HepG2 (cell line): ENCODE data around the gene PVR. TPM values are rescaled to one million over a fixed set of nuclear protein-coding genes. Genes with fewer than 3 reads are reported as not detected.

ENCODE experiments used
- HNRNPK ChIP-seq: fragments of 200-400 bp; formaldehyde crosslinking; IDR thresholded peaks from 2 replicates; pipeline ENCODE4 v1.6.1; 2018; ENCODE audit warnings: low read length, low read depth, moderate library complexity, mild to moderate bottlenecking; ENCODE audit not compliant: poor library complexity, severe bottlenecking
- KLF12 ChIP-seq: sonication (generic); formaldehyde crosslinking; IDR thresholded peaks from 2 replicates; pipeline ENCODE4 v1.4.0; 2020; ENCODE audit warnings: missing genetic modification reagents, borderline replicate concordance
- MAZ ChIP-seq, 2 experiments: sonication (generic) in 1 of 2; formaldehyde crosslinking in 1 of 2; IDR thresholded peaks; 2 replicates each; pipeline versions ENCODE4 v1.5.0 to v1.6.1; 2012 to 2020; ENCODE audit warnings: low read depth in 2 of 2, mild to moderate bottlenecking in 2 of 2, borderline replicate concordance in 1 of 2, improper control_type of control experiment in 1 of 2, low read length in 1 of 2, missing genetic modification reagents in 1 of 2, moderate library complexity in 1 of 2
- NAIF1 ChIP-seq: sonication (generic); formaldehyde crosslinking; IDR thresholded peaks from 2 replicates; pipeline ENCODE4 v1.5.0; 2020; ENCODE audit warnings: mild to moderate bottlenecking, missing genetic modification reagents, borderline replicate concordance
- NFIB ChIP-seq: sonication (generic); formaldehyde crosslinking; IDR thresholded peaks from 2 replicates; pipeline ENCODE4 v1.9.0; 2021; ENCODE audit warnings: missing genetic modification reagents, mild to moderate bottlenecking, borderline replicate concordance
- PPARG ChIP-seq: conservative IDR thresholded peaks from 2 replicates; pipeline ENCODE4 v1.6.1; 2016; ENCODE audit warnings: missing biosample characterization, missing genetic modification reagents
- RXRB ChIP-seq: IDR thresholded peaks from 2 replicates; pipeline ENCODE4 v1.6.1; 2016; ENCODE audit warnings: borderline replicate concordance, missing genetic modification reagents, missing compliant biosample characterization
- TBX2 ChIP-seq: sonication (generic); formaldehyde crosslinking; IDR thresholded peaks from 2 replicates; pipeline ENCODE4 v1.5.0; 2020; ENCODE audit warnings: missing genetic modification reagents, mild to moderate bottlenecking, borderline replicate concordance
- TFAP4 ChIP-seq: sonication (generic); IDR thresholded peaks from 2 replicates; pipeline ENCODE4 v1.6.1; 2016; ENCODE audit warnings: low read depth, borderline replicate concordance
- ZC3H13 ChIP-seq: sonication (generic); formaldehyde crosslinking; IDR thresholded peaks from 2 replicates; pipeline ENCODE4 v1.8.1; 2023; ENCODE audit warnings: mild to moderate bottlenecking, missing genetic modification reagents, moderate library complexity
- ZFP91 ChIP-seq: sonication (generic); formaldehyde crosslinking; IDR thresholded peaks from 2 replicates; pipeline ENCODE4 v1.9.0; 2022; ENCODE audit warnings: missing genetic modification reagents, mild to moderate bottlenecking, borderline replicate concordance
- ZMYM3 ChIP-seq: sonication (generic); formaldehyde crosslinking; IDR thresholded peaks from 2 replicates; pipeline ENCODE4 v1.5.1; 2020; ENCODE audit warnings: mild to moderate bottlenecking, missing genetic modification reagents
- ZMYM4 ChIP-seq: sonication (generic); formaldehyde crosslinking; IDR thresholded peaks from 2 replicates; pipeline ENCODE4 v1.8.1; 2023; ENCODE audit warnings: mild to moderate bottlenecking, missing genetic modification reagents
- ZNF329 ChIP-seq: sonication (generic); formaldehyde crosslinking; IDR thresholded peaks from 2 replicates; pipeline ENCODE4 v1.9.0; 2021; ENCODE audit warnings: low read depth, mild to moderate bottlenecking, missing genetic modification reagents
- ZNF333 ChIP-seq: sonication (generic); formaldehyde crosslinking; IDR thresholded peaks from 2 replicates; pipeline ENCODE4 v1.4.0; 2020; ENCODE audit warnings: mild to moderate bottlenecking, missing genetic modification reagents, borderline replicate concordance
- ZNF546 ChIP-seq: sonication (generic); formaldehyde crosslinking; conservative IDR thresholded peaks from 2 replicates; pipeline ENCODE4 v1.8.1; 2023; ENCODE audit warnings: mild to moderate bottlenecking, missing genetic modification reagents
- ZNF569 ChIP-seq: sonication (generic); formaldehyde crosslinking; IDR thresholded peaks from 2 replicates; pipeline ENCODE4 v1.5.0; 2020; ENCODE audit warnings: mild to moderate bottlenecking, missing genetic modification reagents, moderate library complexity, borderline replicate concordance
- ZNF589 ChIP-seq: sonication (generic); formaldehyde crosslinking; conservative IDR thresholded peaks from 2 replicates; pipeline ENCODE4 v1.8.0; 2022; ENCODE audit warnings: mild to moderate bottlenecking, moderate library complexity, missing genetic modification reagents
- ZNF629 ChIP-seq: sonication (generic); formaldehyde crosslinking; conservative IDR thresholded peaks from 2 replicates; pipeline ENCODE4 v1.5.0; 2020; ENCODE audit warnings: missing genetic modification reagents
- ZZZ3 ChIP-seq: sonication (generic); formaldehyde crosslinking; IDR thresholded peaks from 2 replicates; pipeline ENCODE4 v1.4.0; 2020; ENCODE audit warnings: missing genetic modification reagents, mild to moderate bottlenecking, borderline replicate concordance
- polyA plus RNA-seq, 8 experiments: library from polyadenylated mRNA; depleted of rRNA in 3 of 8; stranded (reverse) in 7 of 8; unstranded in 1 of 8; fragments of >200 nt; fragmentation: Illumina TruSeq in 4 of 8; extraction: Trizol in 4 of 8; gene quantifications; 2 replicates each; pipeline versions ENCODE4 v1.2.1 to v1.2.3, GENCODE V29; 2011 to 2016; ENCODE audit warnings: low read depth in 4 of 8, missing spikeins in 1 of 8, mixed read lengths in 1 of 8; ENCODE audit not compliant: insufficient read depth in 1 of 8
- total RNA-seq, 5 experiments: library from RNA; depleted of rRNA; stranded (reverse); fragments of >200 nt; fragmentation: Illumina TruSeq; extraction: Trizol; gene quantifications; 2 replicates each; pipeline ENCODE4 v1.2.3, GENCODE V29; 2016; ENCODE audit warnings: low read depth in 1 of 5
- TF ChIP-seq, protein P1 (sequence below): sonication (generic); formaldehyde crosslinking; IDR thresholded peaks from 2 replicates; pipeline ENCODE4 v1.4.0; 2020; ENCODE audit warnings: low read depth, missing genetic modification reagents
- TF ChIP-seq, protein P2 (sequence below): sonication (generic); formaldehyde crosslinking; conservative IDR thresholded peaks from 2 replicates; pipeline ENCODE4 v1.5.0; 2020; ENCODE audit warnings: missing genetic modification reagents

The PVR gene
- total and polyA plus RNA-seq, 2 of the 13 experiments (the other 11 are each of a cell fraction or from before 2014, with no cell fraction given), result 43.4 to 46.6 TPM

GRCh38 chr19:44626048-44626624 is 17.6 kb upstream of the PVR start (continued):
- TF ChIP-seq ZNF569 (CRISPR knock-in tag) (no peak), ZC3H13 (CRISPR knock-in tag) (no peak), TBX2 (CRISPR knock-in tag) (no peak), ZNF589 (no peak), ZNF333 (CRISPR knock-in tag) (no peak), HNRNPK (no peak), RXRB (CRISPR knock-in tag) (peak; percentile 42; the same call in 1 of the 2 replicates), ZNF329 (CRISPR knock-in tag) (no peak), NFIB (CRISPR knock-in tag) (no peak), MAZ (IDR thresholded peaks at IDR 0.05; ENCODE audit: borderline replicate concordance, low read depth, low read length) (no peak), MAZ (CRISPR knock-in tag; IDR thresholded peaks at IDR 0.05; ENCODE audit: low read depth) (no peak), PPARG (no peak), NAIF1 (CRISPR knock-in tag) (no peak), KLF12 (CRISPR knock-in tag) (no peak), ZFP91 (CRISPR knock-in tag) (no peak; the same call in 1 of the 2 replicates), ZMYM3 (no peak), ZMYM4 (CRISPR knock-in tag) (no peak), ZZZ3 (CRISPR knock-in tag) (no peak), ZNF629 (no peak), ZNF546 (CRISPR knock-in tag) (no peak), TFAP4 (no peak)
- TF ChIP-seq, protein P1, sequence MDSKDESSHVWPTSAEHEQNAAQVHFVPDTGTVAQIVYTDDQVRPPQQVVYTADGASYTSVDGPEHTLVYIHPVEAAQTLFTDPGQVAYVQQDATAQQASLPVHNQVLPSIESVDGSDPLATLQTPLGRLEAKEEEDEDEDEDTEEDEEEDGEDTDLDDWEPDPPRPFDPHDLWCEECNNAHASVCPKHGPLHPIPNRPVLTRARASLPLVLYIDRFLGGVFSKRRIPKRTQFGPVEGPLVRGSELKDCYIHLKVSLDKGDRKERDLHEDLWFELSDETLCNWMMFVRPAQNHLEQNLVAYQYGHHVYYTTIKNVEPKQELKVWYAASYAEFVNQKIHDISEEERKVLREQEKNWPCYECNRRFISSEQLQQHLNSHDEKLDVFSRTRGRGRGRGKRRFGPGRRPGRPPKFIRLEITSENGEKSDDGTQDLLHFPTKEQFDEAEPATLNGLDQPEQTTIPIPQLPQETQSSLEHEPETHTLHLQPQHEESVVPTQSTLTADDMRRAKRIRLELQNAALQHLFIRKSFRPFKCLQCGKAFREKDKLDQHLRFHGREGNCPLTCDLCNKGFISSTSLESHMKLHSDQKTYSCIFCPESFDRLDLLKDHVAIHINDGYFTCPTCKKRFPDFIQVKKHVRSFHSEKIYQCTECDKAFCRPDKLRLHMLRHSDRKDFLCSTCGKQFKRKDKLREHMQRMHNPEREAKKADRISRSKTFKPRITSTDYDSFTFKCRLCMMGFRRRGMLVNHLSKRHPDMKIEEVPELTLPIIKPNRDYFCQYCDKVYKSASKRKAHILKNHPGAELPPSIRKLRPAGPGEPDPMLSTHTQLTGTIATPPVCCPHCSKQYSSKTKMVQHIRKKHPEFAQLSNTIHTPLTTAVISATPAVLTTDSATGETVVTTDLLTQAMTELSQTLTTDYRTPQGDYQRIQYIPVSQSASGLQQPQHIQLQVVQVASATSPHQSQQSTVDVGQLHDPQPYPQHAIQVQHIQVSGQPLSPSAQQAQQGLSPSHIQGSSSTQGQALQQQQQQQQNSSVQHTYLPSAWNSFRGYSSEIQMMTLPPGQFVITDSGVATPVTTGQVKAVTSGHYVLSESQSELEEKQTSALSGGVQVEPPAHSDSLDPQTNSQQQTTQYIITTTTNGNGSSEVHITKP (CRISPR knock-in tag), result no peak
- TF ChIP-seq, protein P2, sequence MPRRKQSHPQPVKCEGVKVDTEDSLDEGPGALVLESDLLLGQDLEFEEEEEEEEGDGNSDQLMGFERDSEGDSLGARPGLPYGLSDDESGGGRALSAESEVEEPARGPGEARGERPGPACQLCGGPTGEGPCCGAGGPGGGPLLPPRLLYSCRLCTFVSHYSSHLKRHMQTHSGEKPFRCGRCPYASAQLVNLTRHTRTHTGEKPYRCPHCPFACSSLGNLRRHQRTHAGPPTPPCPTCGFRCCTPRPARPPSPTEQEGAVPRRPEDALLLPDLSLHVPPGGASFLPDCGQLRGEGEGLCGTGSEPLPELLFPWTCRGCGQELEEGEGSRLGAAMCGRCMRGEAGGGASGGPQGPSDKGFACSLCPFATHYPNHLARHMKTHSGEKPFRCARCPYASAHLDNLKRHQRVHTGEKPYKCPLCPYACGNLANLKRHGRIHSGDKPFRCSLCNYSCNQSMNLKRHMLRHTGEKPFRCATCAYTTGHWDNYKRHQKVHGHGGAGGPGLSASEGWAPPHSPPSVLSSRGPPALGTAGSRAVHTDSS (CRISPR knock-in tag), result no peak
